ENCODE measurements around the gene CRIM1.

- TF ChIP-seq EP300 (IDR thresholded peaks at IDR 0.05; ENCODE audit: low read depth), result no peak
- TF ChIP-seq CTCF (IDR thresholded peaks at IDR 0.05), result no peak
Measured at GRCh38 chr2:36376319-36376765, 20.8 kb downstream of the CRIM1 start.
